WTC11 (cell line): Measurements from ENCODE around the gene TRMO. TPM values are rescaled to one million over a fixed set of nuclear protein-coding genes. Genes with fewer than 3 reads are reported as not detected.

Experiments used
- ATAC-seq: fragments of 200-7000 bp; cut with Tn5 transposase; 2 replicates; pipeline ENCODE4 v1.10.0; 2021; ENCODE audit warnings: mild to moderate bottlenecking, moderate library complexity
- CTCF ChIA-PET: fragments of 300-600 bp; sonication (Branson Sonifier 250); formaldehyde crosslinking; loops from one replicate; lab custom pipeline; 2021; ENCODE audit warnings: antibody characterized with exemption; lab: Charles Lee
- POLR2A ChIA-PET: fragments of 350-600 bp; sonication (Branson Sonifier 250); formaldehyde crosslinking; loops from one replicate; lab custom pipeline; 2021; ENCODE audit warnings: antibody characterized with exemption; lab: Charles Lee
- DNase-seq: peaks from one replicate; pipeline ENCODE4 v3.0.0; 2021; ENCODE audit warnings: low spot score
- H3K27ac Mint-ChIP-seq: 2 replicates; pipeline ENCODE4 v1.8.0; 2021; ENCODE audit warnings: mixed read lengths
- H3K27me3 Mint-ChIP-seq: 2 replicates; pipeline ENCODE4 v1.8.0; 2021; ENCODE audit warnings: low read depth, mild to moderate bottlenecking, moderate library complexity, mixed read lengths
- H3K36me3 Mint-ChIP-seq: 2 replicates; pipeline ENCODE4 v1.8.0; 2021; ENCODE audit warnings: mixed read lengths
- H3K4me1 Mint-ChIP-seq: 2 replicates; pipeline ENCODE4 v1.8.0; 2022; ENCODE audit warnings: mixed read lengths
- H3K4me3 Mint-ChIP-seq: 2 replicates; pipeline ENCODE4 v1.8.0; 2021; ENCODE audit warnings: mild to moderate bottlenecking, moderate library complexity, mixed read lengths
- H3K9me3 Mint-ChIP-seq: 2 replicates; pipeline ENCODE4 v1.8.0; 2021; ENCODE audit warnings: mixed read lengths
- CBFB ChIP-seq: sonication (generic); formaldehyde crosslinking; IDR thresholded peaks from 2 replicates; pipeline ENCODE4 v1.8.1; 2022; ENCODE audit warnings: mild to moderate bottlenecking, low read depth, missing genetic modification reagents
- CREM ChIP-seq: sonication (generic); formaldehyde crosslinking; IDR thresholded peaks from 2 replicates; pipeline ENCODE4 v1.8.1; 2022; ENCODE audit warnings: mild to moderate bottlenecking, missing genetic modification reagents, moderate library complexity
- ETV6 ChIP-seq: sonication (generic); formaldehyde crosslinking; IDR thresholded peaks from 2 replicates; pipeline ENCODE4 v1.8.1; 2022; ENCODE audit warnings: mild to moderate bottlenecking, missing genetic modification reagents
- JUN ChIP-seq: sonication (generic); formaldehyde crosslinking; IDR thresholded peaks from 2 replicates; pipeline ENCODE4 v1.8.0; 2023; ENCODE audit warnings: mild to moderate bottlenecking, missing genetic modification reagents
- TEAD1 ChIP-seq: sonication (generic); formaldehyde crosslinking; IDR thresholded peaks from 2 replicates; pipeline ENCODE4 v1.8.0; 2022; ENCODE audit warnings: mild to moderate bottlenecking, missing genetic modification reagents
- ZBTB21 ChIP-seq: sonication (generic); formaldehyde crosslinking; IDR thresholded peaks from 2 replicates; pipeline ENCODE4 v1.8.1; 2023; ENCODE audit warnings: mild to moderate bottlenecking, missing genetic modification reagents, borderline replicate concordance
- ZNF121 ChIP-seq: sonication (generic); formaldehyde crosslinking; IDR thresholded peaks from 2 replicates; pipeline ENCODE4 v1.8.0; 2023; ENCODE audit warnings: missing genetic modification reagents
- ZNF138 ChIP-seq: sonication (generic); formaldehyde crosslinking; conservative IDR thresholded peaks from 2 replicates; pipeline ENCODE4 v1.8.1; 2022; ENCODE audit warnings: mild to moderate bottlenecking, moderate library complexity, missing genetic modification reagents
- ZNF396 ChIP-seq: fragments of 250-450 bp; sonication (Bioruptor Pico); IDR thresholded peaks from 2 replicates; pipeline ENCODE4 v1.8.0; 2021; ENCODE audit warnings: mild to moderate bottlenecking, moderate library complexity, borderline replicate concordance
- total RNA-seq: library from RNA; stranded (reverse); gene quantifications from 3 replicates; pipeline ENCODE4 v1.2.3, GENCODE V29; 2021
- TF ChIP-seq, protein P1 (sequence below): fragments of 250-450 bp; sonication (Bioruptor Pico); IDR thresholded peaks from 2 replicates; pipeline ENCODE4 v1.9.0; 2021; ENCODE audit warnings: mild to moderate bottlenecking
- TF ChIP-seq, protein P2 (sequence below): sonication (generic); formaldehyde crosslinking; IDR thresholded peaks from 2 replicates; pipeline ENCODE4 v1.8.0; 2023; ENCODE audit warnings: mild to moderate bottlenecking, missing genetic modification reagents
- TF ChIP-seq, protein P3 (sequence below): sonication (generic); formaldehyde crosslinking; IDR thresholded peaks from 2 replicates; pipeline ENCODE4 v1.8.1; 2023; ENCODE audit warnings: mild to moderate bottlenecking, missing genetic modification reagents
- TF ChIP-seq, protein P4 (sequence below): fragments of 250-450 bp; sonication (Bioruptor Pico); conservative IDR thresholded peaks from 2 replicates; pipeline ENCODE4 v1.9.0; 2021; ENCODE audit warnings: mild to moderate bottlenecking
- TF ChIP-seq, protein P5 (sequence below): fragments of 250-450 bp; sonication (Bioruptor Pico); IDR thresholded peaks from 2 replicates; pipeline ENCODE4 v1.9.0; 2021; ENCODE audit warnings: mild to moderate bottlenecking, borderline replicate concordance
- TF ChIP-seq, protein P6 (sequence below): fragments of 250-450 bp; sonication (Bioruptor Pico); IDR thresholded peaks from 2 replicates; pipeline ENCODE4 v1.9.0; 2021; ENCODE audit warnings: mild to moderate bottlenecking
- TF ChIP-seq, protein P7 (sequence below): sonication (generic); formaldehyde crosslinking; IDR thresholded peaks from 2 replicates; pipeline ENCODE4 v1.8.1; 2022; ENCODE audit warnings: missing genetic modification reagents, borderline replicate concordance
- TF ChIP-seq, protein P8 (sequence below): sonication (generic); formaldehyde crosslinking; IDR thresholded peaks from 2 replicates; pipeline ENCODE4 v1.8.0; 2022; ENCODE audit warnings: mild to moderate bottlenecking, missing genetic modification reagents
- TF ChIP-seq, protein P9 (sequence below): sonication (generic); formaldehyde crosslinking; IDR thresholded peaks from 2 replicates; pipeline ENCODE4 v1.8.1; 2023; ENCODE audit warnings: mild to moderate bottlenecking, missing genetic modification reagents, moderate library complexity

Gene TRMO
- total RNA-seq, 1 experiment from 2014 or later: 4.6 TPM

DNA sequence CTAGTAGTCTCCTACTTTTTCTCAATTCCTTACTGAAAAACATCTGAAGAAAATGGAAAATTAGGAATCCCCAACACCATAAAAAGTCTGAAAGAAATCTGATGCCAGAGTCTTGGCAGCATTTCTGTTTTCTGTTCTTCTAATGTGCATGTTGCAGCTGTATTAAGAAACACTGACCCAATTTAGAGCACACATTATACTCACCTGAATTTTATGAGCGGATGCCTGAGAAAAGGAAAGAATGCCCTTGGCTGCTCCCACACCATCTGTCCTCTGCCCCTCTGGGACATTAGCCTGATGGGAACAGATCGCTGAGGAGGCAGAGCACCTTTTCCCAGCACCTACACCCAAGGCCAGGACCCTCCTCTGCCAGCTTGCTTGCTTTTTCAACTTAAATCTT lies 46.7 kb upstream of the TRMO start:
- H3K4me1 Mint-ChIP-seq: no peaks in the 10 kb centered on the region
- POLR2A ChIA-PET: no interaction called here
- H3K9me3 Mint-ChIP-seq: no peaks in the 10 kb centered on the region
- H3K4me3 Mint-ChIP-seq: no peak overlapping the region
- H3K36me3 Mint-ChIP-seq: no peaks in the 10 kb centered on the region
- no peak for TF ChIP-seq ZBTB21 (CRISPR knock-in tag)
- TF ChIP-seq, protein P1, sequence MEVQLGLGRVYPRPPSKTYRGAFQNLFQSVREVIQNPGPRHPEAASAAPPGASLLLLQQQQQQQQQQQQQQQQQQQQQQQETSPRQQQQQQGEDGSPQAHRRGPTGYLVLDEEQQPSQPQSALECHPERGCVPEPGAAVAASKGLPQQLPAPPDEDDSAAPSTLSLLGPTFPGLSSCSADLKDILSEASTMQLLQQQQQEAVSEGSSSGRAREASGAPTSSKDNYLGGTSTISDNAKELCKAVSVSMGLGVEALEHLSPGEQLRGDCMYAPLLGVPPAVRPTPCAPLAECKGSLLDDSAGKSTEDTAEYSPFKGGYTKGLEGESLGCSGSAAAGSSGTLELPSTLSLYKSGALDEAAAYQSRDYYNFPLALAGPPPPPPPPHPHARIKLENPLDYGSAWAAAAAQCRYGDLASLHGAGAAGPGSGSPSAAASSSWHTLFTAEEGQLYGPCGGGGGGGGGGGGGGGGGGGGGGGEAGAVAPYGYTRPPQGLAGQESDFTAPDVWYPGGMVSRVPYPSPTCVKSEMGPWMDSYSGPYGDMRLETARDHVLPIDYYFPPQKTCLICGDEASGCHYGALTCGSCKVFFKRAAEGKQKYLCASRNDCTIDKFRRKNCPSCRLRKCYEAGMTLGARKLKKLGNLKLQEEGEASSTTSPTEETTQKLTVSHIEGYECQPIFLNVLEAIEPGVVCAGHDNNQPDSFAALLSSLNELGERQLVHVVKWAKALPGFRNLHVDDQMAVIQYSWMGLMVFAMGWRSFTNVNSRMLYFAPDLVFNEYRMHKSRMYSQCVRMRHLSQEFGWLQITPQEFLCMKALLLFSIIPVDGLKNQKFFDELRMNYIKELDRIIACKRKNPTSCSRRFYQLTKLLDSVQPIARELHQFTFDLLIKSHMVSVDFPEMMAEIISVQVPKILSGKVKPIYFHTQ (CRISPR knock-in tag): no peak
- TF ChIP-seq ZNF138 (CRISPR knock-in tag): no peak
- TF ChIP-seq JUN (CRISPR knock-in tag): no peak
- TF ChIP-seq, protein P2, sequence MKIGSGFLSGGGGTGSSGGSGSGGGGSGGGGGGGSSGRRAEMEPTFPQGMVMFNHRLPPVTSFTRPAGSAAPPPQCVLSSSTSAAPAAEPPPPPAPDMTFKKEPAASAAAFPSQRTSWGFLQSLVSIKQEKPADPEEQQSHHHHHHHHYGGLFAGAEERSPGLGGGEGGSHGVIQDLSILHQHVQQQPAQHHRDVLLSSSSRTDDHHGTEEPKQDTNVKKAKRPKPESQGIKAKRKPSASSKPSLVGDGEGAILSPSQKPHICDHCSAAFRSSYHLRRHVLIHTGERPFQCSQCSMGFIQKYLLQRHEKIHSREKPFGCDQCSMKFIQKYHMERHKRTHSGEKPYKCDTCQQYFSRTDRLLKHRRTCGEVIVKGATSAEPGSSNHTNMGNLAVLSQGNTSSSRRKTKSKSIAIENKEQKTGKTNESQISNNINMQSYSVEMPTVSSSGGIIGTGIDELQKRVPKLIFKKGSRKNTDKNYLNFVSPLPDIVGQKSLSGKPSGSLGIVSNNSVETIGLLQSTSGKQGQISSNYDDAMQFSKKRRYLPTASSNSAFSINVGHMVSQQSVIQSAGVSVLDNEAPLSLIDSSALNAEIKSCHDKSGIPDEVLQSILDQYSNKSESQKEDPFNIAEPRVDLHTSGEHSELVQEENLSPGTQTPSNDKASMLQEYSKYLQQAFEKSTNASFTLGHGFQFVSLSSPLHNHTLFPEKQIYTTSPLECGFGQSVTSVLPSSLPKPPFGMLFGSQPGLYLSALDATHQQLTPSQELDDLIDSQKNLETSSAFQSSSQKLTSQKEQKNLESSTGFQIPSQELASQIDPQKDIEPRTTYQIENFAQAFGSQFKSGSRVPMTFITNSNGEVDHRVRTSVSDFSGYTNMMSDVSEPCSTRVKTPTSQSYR (CRISPR knock-in tag): no peak
- TF ChIP-seq ZNF121 (CRISPR knock-in tag): no peak
- TF ChIP-seq, protein P3, sequence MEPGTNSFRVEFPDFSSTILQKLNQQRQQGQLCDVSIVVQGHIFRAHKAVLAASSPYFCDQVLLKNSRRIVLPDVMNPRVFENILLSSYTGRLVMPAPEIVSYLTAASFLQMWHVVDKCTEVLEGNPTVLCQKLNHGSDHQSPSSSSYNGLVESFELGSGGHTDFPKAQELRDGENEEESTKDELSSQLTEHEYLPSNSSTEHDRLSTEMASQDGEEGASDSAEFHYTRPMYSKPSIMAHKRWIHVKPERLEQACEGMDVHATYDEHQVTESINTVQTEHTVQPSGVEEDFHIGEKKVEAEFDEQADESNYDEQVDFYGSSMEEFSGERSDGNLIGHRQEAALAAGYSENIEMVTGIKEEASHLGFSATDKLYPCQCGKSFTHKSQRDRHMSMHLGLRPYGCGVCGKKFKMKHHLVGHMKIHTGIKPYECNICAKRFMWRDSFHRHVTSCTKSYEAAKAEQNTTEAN (CRISPR knock-in tag): no peak
- TF ChIP-seq ZNF396: no peak
- TF ChIP-seq CREM: no peak
- TF ChIP-seq, protein P4, sequence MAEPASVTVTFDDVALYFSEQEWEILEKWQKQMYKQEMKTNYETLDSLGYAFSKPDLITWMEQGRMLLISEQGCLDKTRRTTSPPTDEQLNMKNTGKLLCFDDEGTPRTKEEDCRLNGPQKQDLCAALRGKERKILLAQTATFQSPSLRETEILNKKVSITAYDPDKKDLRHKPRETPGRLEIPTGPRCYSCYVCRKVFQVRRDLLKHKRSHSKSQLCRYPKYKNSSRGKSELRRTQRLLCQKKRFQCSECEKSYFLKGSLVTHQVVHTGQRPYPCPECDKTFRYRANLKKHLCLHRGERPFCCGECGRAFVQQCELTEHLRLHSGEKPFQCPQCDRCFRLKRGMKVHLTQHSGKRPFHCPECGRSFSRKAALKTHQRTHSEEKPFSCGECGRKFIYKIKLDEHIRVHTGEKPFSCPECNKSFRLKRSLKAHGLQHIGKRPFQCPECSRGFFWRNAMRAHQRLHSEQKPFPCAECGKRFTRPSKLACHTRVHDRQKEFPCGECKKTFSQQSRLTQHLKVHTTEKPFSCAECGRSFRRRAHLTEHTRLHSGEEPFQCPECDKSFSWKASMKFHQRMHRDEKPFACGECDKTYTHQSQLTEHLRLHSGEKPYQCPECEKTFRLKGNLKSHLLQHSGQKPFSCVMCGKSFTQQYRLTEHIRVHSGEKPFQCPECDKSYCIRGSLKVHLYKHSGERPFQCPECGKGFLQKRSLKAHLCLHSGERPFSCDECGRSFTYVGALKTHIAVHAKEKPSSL (CRISPR knock-in tag): no peak
- TF ChIP-seq, protein P5, sequence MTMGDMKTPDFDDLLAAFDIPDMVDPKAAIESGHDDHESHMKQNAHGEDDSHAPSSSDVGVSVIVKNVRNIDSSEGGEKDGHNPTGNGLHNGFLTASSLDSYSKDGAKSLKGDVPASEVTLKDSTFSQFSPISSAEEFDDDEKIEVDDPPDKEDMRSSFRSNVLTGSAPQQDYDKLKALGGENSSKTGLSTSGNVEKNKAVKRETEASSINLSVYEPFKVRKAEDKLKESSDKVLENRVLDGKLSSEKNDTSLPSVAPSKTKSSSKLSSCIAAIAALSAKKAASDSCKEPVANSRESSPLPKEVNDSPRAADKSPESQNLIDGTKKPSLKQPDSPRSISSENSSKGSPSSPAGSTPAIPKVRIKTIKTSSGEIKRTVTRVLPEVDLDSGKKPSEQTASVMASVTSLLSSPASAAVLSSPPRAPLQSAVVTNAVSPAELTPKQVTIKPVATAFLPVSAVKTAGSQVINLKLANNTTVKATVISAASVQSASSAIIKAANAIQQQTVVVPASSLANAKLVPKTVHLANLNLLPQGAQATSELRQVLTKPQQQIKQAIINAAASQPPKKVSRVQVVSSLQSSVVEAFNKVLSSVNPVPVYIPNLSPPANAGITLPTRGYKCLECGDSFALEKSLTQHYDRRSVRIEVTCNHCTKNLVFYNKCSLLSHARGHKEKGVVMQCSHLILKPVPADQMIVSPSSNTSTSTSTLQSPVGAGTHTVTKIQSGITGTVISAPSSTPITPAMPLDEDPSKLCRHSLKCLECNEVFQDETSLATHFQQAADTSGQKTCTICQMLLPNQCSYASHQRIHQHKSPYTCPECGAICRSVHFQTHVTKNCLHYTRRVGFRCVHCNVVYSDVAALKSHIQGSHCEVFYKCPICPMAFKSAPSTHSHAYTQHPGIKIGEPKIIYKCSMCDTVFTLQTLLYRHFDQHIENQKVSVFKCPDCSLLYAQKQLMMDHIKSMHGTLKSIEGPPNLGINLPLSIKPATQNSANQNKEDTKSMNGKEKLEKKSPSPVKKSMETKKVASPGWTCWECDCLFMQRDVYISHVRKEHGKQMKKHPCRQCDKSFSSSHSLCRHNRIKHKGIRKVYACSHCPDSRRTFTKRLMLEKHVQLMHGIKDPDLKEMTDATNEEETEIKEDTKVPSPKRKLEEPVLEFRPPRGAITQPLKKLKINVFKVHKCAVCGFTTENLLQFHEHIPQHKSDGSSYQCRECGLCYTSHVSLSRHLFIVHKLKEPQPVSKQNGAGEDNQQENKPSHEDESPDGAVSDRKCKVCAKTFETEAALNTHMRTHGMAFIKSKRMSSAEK: no peak
- TF ChIP-seq, protein P6, sequence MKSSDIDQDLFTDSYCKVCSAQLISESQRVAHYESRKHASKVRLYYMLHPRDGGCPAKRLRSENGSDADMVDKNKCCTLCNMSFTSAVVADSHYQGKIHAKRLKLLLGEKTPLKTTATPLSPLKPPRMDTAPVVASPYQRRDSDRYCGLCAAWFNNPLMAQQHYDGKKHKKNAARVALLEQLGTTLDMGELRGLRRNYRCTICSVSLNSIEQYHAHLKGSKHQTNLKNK (CRISPR knock-in tag): no peak
- no peak for TF ChIP-seq ETV6 (CRISPR knock-in tag)
- TF ChIP-seq, protein P7, sequence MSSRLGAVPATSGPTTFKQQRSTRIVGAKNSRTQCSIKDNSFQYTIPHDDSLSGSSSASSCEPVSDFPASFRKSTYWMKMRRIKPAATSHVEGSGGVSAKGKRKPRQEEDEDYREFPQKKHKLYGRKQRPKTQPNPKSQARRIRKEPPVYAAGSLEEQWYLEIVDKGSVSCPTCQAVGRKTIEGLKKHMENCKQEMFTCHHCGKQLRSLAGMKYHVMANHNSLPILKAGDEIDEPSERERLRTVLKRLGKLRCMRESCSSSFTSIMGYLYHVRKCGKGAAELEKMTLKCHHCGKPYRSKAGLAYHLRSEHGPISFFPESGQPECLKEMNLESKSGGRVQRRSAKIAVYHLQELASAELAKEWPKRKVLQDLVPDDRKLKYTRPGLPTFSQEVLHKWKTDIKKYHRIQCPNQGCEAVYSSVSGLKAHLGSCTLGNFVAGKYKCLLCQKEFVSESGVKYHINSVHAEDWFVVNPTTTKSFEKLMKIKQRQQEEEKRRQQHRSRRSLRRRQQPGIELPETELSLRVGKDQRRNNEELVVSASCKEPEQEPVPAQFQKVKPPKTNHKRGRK (CRISPR knock-in tag): no peak
- TF ChIP-seq, protein P8, sequence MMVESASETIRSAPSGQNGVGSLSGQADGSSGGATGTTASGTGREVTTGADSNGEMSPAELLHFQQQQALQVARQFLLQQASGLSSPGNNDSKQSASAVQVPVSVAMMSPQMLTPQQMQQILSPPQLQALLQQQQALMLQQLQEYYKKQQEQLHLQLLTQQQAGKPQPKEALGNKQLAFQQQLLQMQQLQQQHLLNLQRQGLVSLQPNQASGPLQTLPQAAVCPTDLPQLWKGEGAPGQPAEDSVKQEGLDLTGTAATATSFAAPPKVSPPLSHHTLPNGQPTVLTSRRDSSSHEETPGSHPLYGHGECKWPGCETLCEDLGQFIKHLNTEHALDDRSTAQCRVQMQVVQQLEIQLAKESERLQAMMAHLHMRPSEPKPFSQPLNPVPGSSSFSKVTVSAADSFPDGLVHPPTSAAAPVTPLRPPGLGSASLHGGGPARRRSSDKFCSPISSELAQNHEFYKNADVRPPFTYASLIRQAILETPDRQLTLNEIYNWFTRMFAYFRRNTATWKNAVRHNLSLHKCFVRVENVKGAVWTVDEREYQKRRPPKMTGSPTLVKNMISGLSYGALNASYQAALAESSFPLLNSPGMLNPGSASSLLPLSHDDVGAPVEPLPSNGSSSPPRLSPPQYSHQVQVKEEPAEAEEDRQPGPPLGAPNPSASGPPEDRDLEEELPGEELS (CRISPR knock-in tag): no peak
- TF ChIP-seq, protein P9, sequence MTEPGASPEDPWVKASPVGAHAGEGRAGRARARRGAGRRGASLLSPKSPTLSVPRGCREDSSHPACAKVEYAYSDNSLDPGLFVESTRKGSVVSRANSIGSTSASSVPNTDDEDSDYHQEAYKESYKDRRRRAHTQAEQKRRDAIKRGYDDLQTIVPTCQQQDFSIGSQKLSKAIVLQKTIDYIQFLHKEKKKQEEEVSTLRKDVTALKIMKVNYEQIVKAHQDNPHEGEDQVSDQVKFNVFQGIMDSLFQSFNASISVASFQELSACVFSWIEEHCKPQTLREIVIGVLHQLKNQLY (CRISPR knock-in tag): no peak
- TF ChIP-seq TEAD1 (CRISPR knock-in tag): no peak
- no peak for TF ChIP-seq CBFB (CRISPR knock-in tag)
- DNase-seq (no peak), ATAC-seq (no peak)
- no peak overlapping the region for H3K27ac Mint-ChIP-seq
- H3K27me3 Mint-ChIP-seq: peaks cover 70% of the 10 kb centered on the region
- CTCF ChIA-PET: interaction anchor here (2.0 kb wide), 1 partner anchor 79 kb away, joined by 6 read pairs; no protein-coding TSS in a partner anchor
